CD4-positive, alpha-beta T cell treated with Interleukin-12 subunit alpha and Interleukin-12 subunit beta, for 1 hour (primary cell): Measurements from ENCODE around the gene NEGR1.
"Not testable (repeated sequence)": the region's sequence is repeated elsewhere in the genome, so short reads cannot be mapped to it uniquely, and the experiment has no call there.

Source experiments
- DNase-seq: peaks from one replicate; pipeline ENCODE4 v3.0.0-alpha.2; 2020

NEGR1 gene

GRCh38 chr1:72282271-72283021, at the start of gene NEGR1:
TSS of gene NEGR1 (minus strand) at chr1:72282539.
- peak; percentile 60 for DNase-seq

GRCh38 chr1:72326494-72326893, 44.2 kb upstream of the NEGR1 start:
- no peak for DNase-seq

DNA sequence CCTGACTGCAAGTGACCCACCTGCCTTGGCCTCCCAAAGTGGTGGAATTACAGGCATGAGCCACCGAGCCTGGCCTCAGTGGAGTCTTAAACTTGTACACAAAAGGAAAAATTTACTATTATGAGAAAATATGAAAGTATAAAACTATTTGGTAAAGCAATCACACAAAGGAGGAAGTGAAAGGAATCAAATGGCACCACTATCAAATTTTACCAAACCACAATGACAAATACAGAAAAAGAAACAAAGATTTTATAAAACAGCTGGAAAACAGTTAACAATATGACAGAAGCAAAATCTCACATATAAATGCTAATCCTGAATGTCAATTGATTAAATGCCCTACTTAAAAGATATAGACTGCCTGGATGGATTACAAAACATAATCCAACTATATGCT, 42.1 kb upstream of the NEGR1 start:
- no peak for DNase-seq

DNA sequence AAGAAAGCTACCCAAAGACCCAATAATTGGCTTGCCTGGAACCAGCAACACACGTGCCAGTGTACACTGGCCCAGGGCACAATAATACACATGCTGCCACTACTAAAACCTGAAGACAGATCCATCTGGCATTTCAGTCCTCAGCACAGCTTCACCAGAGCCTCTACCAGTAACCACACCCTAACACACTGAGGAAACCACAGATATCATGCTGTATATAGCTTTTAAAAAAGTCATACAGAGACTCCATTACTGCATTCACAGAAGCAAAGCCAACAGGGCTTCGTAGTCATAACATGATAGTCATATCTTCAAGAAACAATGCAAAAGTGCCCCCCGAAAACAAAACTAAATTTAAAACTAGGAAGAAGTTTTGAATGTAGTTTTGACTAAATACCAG, 40.6 kb upstream of the NEGR1 start:
- DNase-seq: no peak

- DNase-seq: no peak
Measured at GRCh38 chr1:72296501-72296900, 14.2 kb upstream of the NEGR1 start.

DNA sequence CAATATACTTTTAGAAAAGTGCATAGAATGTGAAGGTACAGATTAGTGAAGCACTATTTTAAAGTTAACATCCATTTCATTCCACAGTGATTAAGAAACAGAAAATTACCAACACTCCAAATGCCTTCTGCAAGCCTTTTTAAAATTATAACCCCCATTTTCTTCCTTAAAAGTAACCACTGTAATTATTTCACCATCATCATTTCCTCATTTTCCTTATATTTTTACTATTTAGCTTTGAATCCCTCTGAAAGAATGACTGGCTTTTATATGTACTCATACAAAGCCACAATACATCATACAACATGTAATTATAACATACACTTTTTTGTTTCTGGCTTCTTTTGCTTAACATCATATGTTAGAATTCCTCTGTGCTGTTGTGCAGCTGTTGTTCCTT, 6.5 kb upstream of the NEGR1 start:
- DNase-seq: no peak

GRCh38 chr1:72286401-72286800, 4.1 kb upstream of the NEGR1 start:
- DNase-seq: no peak

GRCh38 chr1:72285074-72285425, 2.7 kb upstream of the NEGR1 start:
- DNase-seq: no peak

DNA sequence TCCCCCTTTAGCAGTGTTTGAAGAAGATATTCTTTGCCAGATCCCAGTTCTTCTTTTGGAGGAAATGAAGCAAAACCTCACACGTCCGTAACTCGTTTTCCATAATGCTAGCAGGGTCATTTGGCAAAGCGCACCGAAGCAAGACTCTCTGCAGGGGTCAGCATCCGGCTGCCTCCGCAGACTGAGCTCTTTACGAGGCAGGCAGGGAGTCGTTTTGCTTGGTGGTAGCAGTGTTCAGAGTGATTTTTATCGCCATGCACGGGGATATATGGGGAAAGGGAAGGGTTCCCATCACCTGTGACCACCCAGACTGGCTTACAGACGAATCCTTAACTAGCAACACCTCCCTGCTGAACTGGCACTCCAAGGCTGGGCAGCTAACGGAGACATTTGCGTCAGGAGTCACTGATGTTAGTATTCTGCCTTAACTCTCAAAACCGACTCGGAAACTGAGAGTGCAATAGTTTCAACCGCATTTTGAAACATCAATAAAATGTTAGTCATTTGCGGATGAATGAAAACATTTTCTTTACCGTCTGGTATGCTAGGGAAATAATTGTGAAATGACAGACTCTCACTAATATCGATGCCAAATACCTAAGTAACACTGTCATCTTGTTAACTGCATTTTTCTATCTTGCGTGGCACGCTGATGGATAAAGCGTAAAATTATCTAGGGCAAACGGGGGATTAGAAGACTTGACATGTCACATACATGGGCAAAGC, 2.2 kb upstream of the NEGR1 start:
- no peak for DNase-seq

DNA sequence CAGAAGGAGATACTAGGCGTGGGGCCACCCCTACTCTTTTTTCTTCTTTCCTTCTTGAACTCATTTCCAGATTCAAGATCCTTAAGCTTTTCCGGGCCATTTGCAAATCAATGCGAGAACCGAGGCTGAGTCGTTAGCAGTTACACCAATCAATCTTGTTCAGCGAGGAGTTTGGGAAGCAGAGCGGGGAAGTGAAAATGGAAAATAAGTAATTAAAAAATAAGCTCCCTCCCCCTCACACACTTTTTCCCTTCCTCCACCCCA, 1.7 kb upstream of the NEGR1 start:
- DNase-seq: no peak

- DNase-seq: peak; percentile 18
Measured at GRCh38 chr1:72283307-72284083, 1.2 kb upstream of the NEGR1 start.

- DNase-seq: no peak
Measured at GRCh38 chr1:72283022-72283306, 625 bp upstream of the NEGR1 start.

- DNase-seq: no peak
Measured at GRCh38 chr1:72281637-72282270, 585 bp downstream of the NEGR1 start.

GRCh38 chr1:72281144-72281543, 1.2 kb downstream of the NEGR1 start:
- DNase-seq: no peak

DNA sequence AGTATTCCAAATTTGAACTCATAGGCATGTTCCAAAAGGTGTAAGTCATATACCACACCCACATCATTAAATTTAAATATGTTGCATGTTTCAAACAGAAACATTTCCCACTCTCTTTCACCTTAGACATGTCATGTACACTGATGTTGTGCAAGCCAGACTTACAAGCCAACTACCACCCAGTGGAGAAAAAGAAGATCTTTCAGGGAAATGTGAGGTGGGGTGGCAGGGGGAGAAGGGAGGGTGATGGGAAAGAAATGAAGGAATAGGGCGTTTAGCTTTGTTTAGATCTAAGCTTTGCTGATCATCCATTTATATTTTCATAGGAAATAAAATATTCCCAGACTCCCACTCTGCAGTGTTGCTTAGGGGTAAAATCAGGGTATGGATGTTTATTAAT, 1.6 kb downstream of the NEGR1 start:
- DNase-seq: no peak

- no peak for DNase-seq
Measured at GRCh38 chr1:72280131-72280530, 2.2 kb downstream of the NEGR1 start.

GRCh38 chr1:72278461-72278860, 3.9 kb downstream of the NEGR1 start:
- no peak for DNase-seq

GRCh38 chr1:72271555-72272085, 10.7 kb downstream of the NEGR1 start:
- no peak for DNase-seq

- DNase-seq: no peak
Measured at GRCh38 chr1:72262735-72263134, 19.6 kb downstream of the NEGR1 start.

- no peak for DNase-seq
Measured at GRCh38 chr1:72253132-72253531, 29.2 kb downstream of the NEGR1 start.

- no peak for DNase-seq
Measured at GRCh38 chr1:72241397-72241796, 40.9 kb downstream of the NEGR1 start.

DNA sequence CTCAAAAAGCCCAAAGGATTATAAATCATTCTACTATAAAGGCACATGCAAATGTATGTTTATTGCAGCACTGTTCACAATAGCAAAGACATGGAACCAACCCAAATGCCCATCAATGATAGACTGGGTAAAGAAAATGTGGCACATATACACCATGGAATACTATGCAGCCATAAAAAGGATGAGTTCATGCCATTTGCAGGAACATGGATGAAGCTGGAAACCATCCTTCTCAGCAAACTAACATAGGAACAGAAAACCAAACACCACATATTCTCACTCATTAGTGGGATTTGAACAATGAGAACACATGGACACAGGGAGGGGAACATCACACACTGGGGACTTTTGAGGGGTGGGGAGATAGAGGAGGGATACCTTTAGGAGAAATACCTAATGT, 46.4 kb downstream of the NEGR1 start:
- DNase-seq: not testable (repeated sequence)

- DNase-seq: no peak
Measured at GRCh38 chr1:72235062-72235461, 47.3 kb downstream of the NEGR1 start.

- no peak for DNase-seq
Measured at GRCh38 chr1:72230746-72231145, 51.6 kb downstream of the NEGR1 start.
